Mesenchymal stem cell (in vitro differentiated cells and primary cell): ENCODE data around the gene DCX.

Experiments
- DNase-seq: peaks from one replicate; pipeline ENCODE4 v3.0.0-alpha.2; 2013
- H2AFZ ChIP-seq: one replicate; pipeline ENCODE4 v1.6.1; 2013; ENCODE audit warnings: low read depth, mild to moderate bottlenecking, control low read depth, inconsistent platforms, low read length, moderate library complexity
- H2AK5ac ChIP-seq: 2 replicates; pipeline ENCODE4 v1.6.1; 2013; ENCODE audit warnings: low read length, moderate library complexity, mild to moderate bottlenecking, inconsistent platforms; ENCODE audit not compliant: severe bottlenecking
- H2BK120ac ChIP-seq: one replicate; pipeline ENCODE4 v1.6.1; 2013; ENCODE audit warnings: low read depth, mild to moderate bottlenecking, inconsistent platforms, low read length, moderate library complexity
- H2BK12ac ChIP-seq, 2 experiments: one replicate each; pipeline ENCODE4 v1.6.1; 2013; ENCODE audit warnings: inconsistent platforms in 2 of 2, low read length in 2 of 2, mild to moderate bottlenecking in 2 of 2, moderate library complexity in 2 of 2, control low read depth in 1 of 2
- H2BK15ac ChIP-seq: one replicate; pipeline ENCODE4 v1.6.1; 2013; ENCODE audit warnings: mild to moderate bottlenecking, low read depth, inconsistent platforms; ENCODE audit not compliant: poor library complexity, severe bottlenecking
- H2BK5ac ChIP-seq: 2 replicates; pipeline ENCODE4 v1.6.1; 2013; ENCODE audit warnings: low read depth, mild to moderate bottlenecking, low read length, control low read depth, inconsistent platforms; ENCODE audit not compliant: poor library complexity, severe bottlenecking
- H3K14ac ChIP-seq, 2 experiments: one replicate each; pipeline ENCODE4 v1.6.1; 2013; ENCODE audit warnings: inconsistent platforms in 2 of 2, low read length in 2 of 2, control low read depth in 1 of 2, mild to moderate bottlenecking in 1 of 2, moderate library complexity in 1 of 2
- H3K18ac ChIP-seq, 2 experiments: one replicate each; pipeline ENCODE4 v1.6.1; 2013; ENCODE audit warnings: inconsistent platforms in 2 of 2, low read length in 2 of 2, control low read depth in 1 of 2, low read depth in 1 of 2, mild to moderate bottlenecking in 1 of 2
- H3K23ac ChIP-seq, 2 experiments: one replicate each; pipeline ENCODE4 v1.6.1; 2013; ENCODE audit warnings: inconsistent platforms in 2 of 2, low read length in 2 of 2, mild to moderate bottlenecking in 2 of 2, moderate library complexity in 2 of 2, control low read depth in 1 of 2
- H3K27ac ChIP-seq: 2 replicates; pipeline ENCODE4 v1.5.1; 2013; ENCODE audit warnings: mild to moderate bottlenecking, moderate library complexity, low read length, control low read depth, inconsistent platforms; ENCODE audit not compliant: poor library complexity, severe bottlenecking
- H3K27me3 ChIP-seq, 2 experiments: 2 replicates each; pipeline versions ENCODE4 v1.6.1 to v1.7.0; 2013; ENCODE audit warnings: low read length in 2 of 2, mild to moderate bottlenecking in 2 of 2, moderate library complexity in 2 of 2, control low read depth in 1 of 2, inconsistent platforms in 1 of 2; ENCODE audit not compliant: control insufficient read depth in 1 of 2, insufficient read depth in 1 of 2
- H3K36me3 ChIP-seq, 2 experiments: 2 replicates each; pipeline versions ENCODE4 v1.6.1 to v1.7.0; 2013; ENCODE audit warnings: low read length in 2 of 2, control low read depth in 1 of 2, inconsistent platforms in 1 of 2, low read depth in 1 of 2, mild to moderate bottlenecking in 1 of 2; ENCODE audit not compliant: insufficient read depth in 2 of 2, control insufficient read depth in 1 of 2
- H3K4ac ChIP-seq, 2 experiments: one replicate each; pipeline ENCODE4 v1.6.1; 2013; ENCODE audit warnings: inconsistent platforms in 2 of 2, low read length in 2 of 2, mild to moderate bottlenecking in 2 of 2, moderate library complexity in 2 of 2, control low read depth in 1 of 2, low read depth in 1 of 2
- H3K4me1 ChIP-seq: 2 replicates; pipeline ENCODE4 v1.6.1; 2013; ENCODE audit warnings: low read depth, low read length, control low read depth; ENCODE audit not compliant: control insufficient read depth, insufficient read depth
- H3K4me2 ChIP-seq: 2 replicates; pipeline ENCODE4 v1.6.1; 2013; ENCODE audit warnings: low read length, mild to moderate bottlenecking, inconsistent platforms; ENCODE audit not compliant: poor library complexity, severe bottlenecking
- H3K4me3 ChIP-seq, 2 experiments: 2 replicates each; pipeline versions ENCODE4 v1.5.1 to v1.7.0; 2013; ENCODE audit warnings: low read length in 2 of 2, mild to moderate bottlenecking in 2 of 2, control low read depth in 1 of 2, low read depth in 1 of 2; ENCODE audit not compliant: insufficient read depth in 1 of 2
- H3K79me1 ChIP-seq: replicated peaks from 2 replicates; pipeline ENCODE4 v1.6.1; 2013; ENCODE audit warnings: mild to moderate bottlenecking, control low read depth, low read length, inconsistent platforms; ENCODE audit not compliant: poor library complexity, severe bottlenecking
- H3K9ac ChIP-seq: 2 replicates; pipeline ENCODE4 v1.7.0; 2013; ENCODE audit warnings: mild to moderate bottlenecking, low read length, moderate library complexity
- H3K9me3 ChIP-seq: 2 replicates; pipeline ENCODE4 v1.7.0; 2013; ENCODE audit warnings: mild to moderate bottlenecking, low read length; ENCODE audit not compliant: control insufficient read depth
- H4K8ac ChIP-seq: one replicate; pipeline ENCODE4 v1.6.1; 2013; ENCODE audit warnings: inconsistent platforms, mild to moderate bottlenecking, low read length, moderate library complexity
- H4K91ac ChIP-seq: one replicate; pipeline ENCODE4 v1.6.1; 2013; ENCODE audit warnings: mild to moderate bottlenecking, low read length, inconsistent platforms
- WGBS: methylation state at CpG from one replicate; pipeline ENCODE4 v1.1.7; 2013; ENCODE audit warnings: mixed read lengths; 5-methylcytosine and 5-hydroxymethylcytosine counted together

Gene DCX

DNA sequence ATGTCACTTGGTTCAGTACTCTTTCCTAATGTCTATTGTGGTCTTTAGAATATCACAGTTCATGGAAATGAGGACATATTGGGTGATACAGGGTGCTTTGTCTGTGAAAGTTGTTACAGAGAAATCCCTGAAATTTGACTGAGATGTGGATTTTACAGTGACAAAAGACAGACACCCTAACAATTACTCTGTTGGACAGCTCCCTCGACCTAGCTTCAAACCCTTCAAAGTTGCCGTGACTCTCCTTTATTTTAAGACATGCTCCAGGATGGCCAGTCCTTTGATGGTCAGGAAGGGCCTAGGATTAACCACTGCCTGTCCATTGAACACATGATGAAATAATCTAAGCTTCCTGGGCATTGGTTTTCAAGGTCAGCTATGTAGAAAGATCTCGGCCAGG lies 4.0 kb downstream of the DCX start:
- Histone ChIP-seq H3K4me3 (no peak overlapping the region), H3K4me2 (no peak overlapping the region), H3K79me1 (no peaks in the 10 kb centered on the region), H3K4ac (no peak overlapping the region), H3K14ac (no peak overlapping the region), H3K36me3 (no peaks in the 10 kb centered on the region), H3K9ac (no peak overlapping the region), H3K23ac (no peak overlapping the region), H3K18ac (no peak overlapping the region), H3K9me3 (no peaks in the 10 kb centered on the region), H3K27me3 (peaks cover 0 to 47% of the 10 kb centered on the region in 2 experiments), H4K91ac (no peak overlapping the region), H2AFZ (no peak overlapping the region), H2BK12ac (no peak overlapping the region), H2BK120ac (no peak overlapping the region), H2AK5ac (no peak overlapping the region), H2BK5ac (no peak overlapping the region), H2BK15ac (no peak overlapping the region), H3K4me1 (no peaks in the 10 kb centered on the region), H4K8ac (no peak overlapping the region), H3K27ac (no peak overlapping the region)
- 36% methylated on average over 3 of the region's 3 CpGs for WGBS
- no peak for DNase-seq

GRCh38 chrX:111402344-111402743 lies 9.6 kb downstream of the DCX start:
- H3K4ac ChIP-seq = no peak overlapping the region
- H3K4me3 ChIP-seq = no peak overlapping the region
- no peaks in the 10 kb centered on the region for H3K36me3 ChIP-seq
- no peak overlapping the region for H2AFZ ChIP-seq
- DNase-seq = no peak
- H4K91ac ChIP-seq = no peak overlapping the region
- WGBS = 100% methylated on average over 1 of the region's 2 CpGs
- H2BK15ac ChIP-seq = no peak overlapping the region
- H3K9ac ChIP-seq = no peak overlapping the region
- H4K8ac ChIP-seq = no peak overlapping the region
- no peak overlapping the region for H3K4me2 ChIP-seq
- no peak overlapping the region for H2AK5ac ChIP-seq
- H3K18ac ChIP-seq = no peak overlapping the region
- H3K23ac ChIP-seq = no peak overlapping the region
- H3K79me1 ChIP-seq = no peaks in the 10 kb centered on the region
- H3K4me1 ChIP-seq = no peaks in the 10 kb centered on the region
- no peak overlapping the region for H2BK120ac ChIP-seq
- H3K14ac ChIP-seq = no peak overlapping the region
- H3K27me3 ChIP-seq = peaks cover 0 to 28% of the 10 kb centered on the region in 2 experiments
- H2BK12ac ChIP-seq = no peak overlapping the region
- no peaks in the 10 kb centered on the region for H3K9me3 ChIP-seq
- no peak overlapping the region for H2BK5ac ChIP-seq
- no peak overlapping the region for H3K27ac ChIP-seq

DNA sequence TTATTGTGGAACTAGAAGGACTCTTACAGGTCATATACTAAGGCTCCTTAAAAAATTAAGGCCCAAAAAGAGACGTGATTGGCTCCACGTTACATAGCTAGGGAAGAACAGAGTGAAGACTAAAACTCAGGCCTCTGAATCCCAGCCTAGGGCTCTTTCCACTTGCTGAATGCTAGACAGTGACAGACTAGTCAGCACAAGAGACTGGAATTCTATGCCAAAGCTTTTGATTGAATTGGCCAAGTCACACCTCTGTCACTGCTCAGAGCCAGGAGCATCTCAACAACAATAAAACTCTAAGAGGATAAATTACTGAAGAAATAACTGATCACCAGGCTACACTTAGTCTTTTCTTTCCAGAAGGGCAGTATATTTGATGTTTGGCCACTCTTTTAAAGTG lies 16.8 kb downstream of the DCX start:
- Histone ChIP-seq H3K9ac (no peak overlapping the region), H3K9me3 (no peaks in the 10 kb centered on the region), H2AFZ (no peak overlapping the region), H3K27me3 (peaks cover 0 to 12% of the 10 kb centered on the region in 2 experiments), H4K8ac (no peak overlapping the region), H3K4ac (no peak overlapping the region), H2AK5ac (no peak overlapping the region), H3K14ac (no peak overlapping the region), H3K23ac (no peak overlapping the region), H3K4me1 (no peaks in the 10 kb centered on the region), H4K91ac (no peak overlapping the region), H2BK5ac (no peak overlapping the region), H2BK120ac (no peak overlapping the region), H2BK15ac (no peak overlapping the region), H2BK12ac (no peak overlapping the region), H3K4me3 (no peak overlapping the region), H3K79me1 (no peaks in the 10 kb centered on the region), H3K4me2 (no peak overlapping the region), H3K18ac (no peak overlapping the region), H3K27ac (no peak overlapping the region), H3K36me3 (no peaks in the 10 kb centered on the region)
- 78% methylated on average over 2 of the region's 2 CpGs for WGBS
- no peak for DNase-seq

- H3K27ac ChIP-seq = no peak overlapping the region
- no peaks in the 10 kb centered on the region for H3K79me1 ChIP-seq
- H2BK5ac ChIP-seq = no peak overlapping the region
- H3K36me3 ChIP-seq = no peaks in the 10 kb centered on the region
- H2BK120ac ChIP-seq = no peak overlapping the region
- no peak overlapping the region for H3K9ac ChIP-seq
- H4K91ac ChIP-seq = no peak overlapping the region
- H3K4ac ChIP-seq = no peak overlapping the region
- H3K4me2 ChIP-seq = no peak overlapping the region
- H3K23ac ChIP-seq = no peak overlapping the region
- H2AFZ ChIP-seq = no peak overlapping the region
- H2BK15ac ChIP-seq = no peak overlapping the region
- peaks cover 0 to 10% of the 10 kb centered on the region in 2 experiments for H3K27me3 ChIP-seq
- H2BK12ac ChIP-seq = no peak overlapping the region
- H3K18ac ChIP-seq = no peak overlapping the region
- H3K4me3 ChIP-seq = no peak overlapping the region
- H3K9me3 ChIP-seq = no peaks in the 10 kb centered on the region
- DNase-seq = no peak
- WGBS = no CpG with 5 or more reads among the region's 1 CpG
- H3K14ac ChIP-seq = no peak overlapping the region
- H2AK5ac ChIP-seq = no peak overlapping the region
- H3K4me1 ChIP-seq = no peaks in the 10 kb centered on the region
- H4K8ac ChIP-seq = no peak overlapping the region
These were observed 17.4 kb downstream of the DCX start for GRCh38 chrX:111394569-111394968.
